HG02885 (cell line): Measurements from ENCODE around the gene PDE11A.

Source experiments
- ATAC-seq: cut with Tn5 transposase; IDR thresholded peaks from one replicate; pipeline ENCODE4 v1.9.1; 2021; ENCODE audit warnings: mild to moderate bottlenecking; ENCODE audit not compliant: unreplicated experiment, poor library complexity

PDE11A gene

DNA sequence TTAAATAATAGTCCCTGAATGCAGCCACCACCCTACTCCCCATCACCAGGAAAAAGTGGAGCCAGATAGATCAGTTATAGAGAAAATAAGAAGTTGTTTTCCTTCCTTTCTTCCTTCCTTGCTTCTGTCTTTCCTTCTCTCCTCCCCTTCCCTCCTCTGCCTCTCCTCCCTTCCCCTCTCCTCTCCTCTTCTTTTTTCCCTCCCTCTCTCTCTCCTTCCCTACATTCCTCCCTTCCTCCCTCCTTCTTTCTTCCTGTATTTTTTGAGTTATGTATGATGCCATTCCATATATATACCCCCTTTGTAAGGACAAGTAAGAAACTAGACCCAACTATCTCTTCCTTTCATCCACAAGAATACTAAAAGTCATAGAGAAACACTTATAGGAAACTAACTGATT, 414.3 kb downstream of the PDE11A start:
- ATAC-seq: no peak

DNA sequence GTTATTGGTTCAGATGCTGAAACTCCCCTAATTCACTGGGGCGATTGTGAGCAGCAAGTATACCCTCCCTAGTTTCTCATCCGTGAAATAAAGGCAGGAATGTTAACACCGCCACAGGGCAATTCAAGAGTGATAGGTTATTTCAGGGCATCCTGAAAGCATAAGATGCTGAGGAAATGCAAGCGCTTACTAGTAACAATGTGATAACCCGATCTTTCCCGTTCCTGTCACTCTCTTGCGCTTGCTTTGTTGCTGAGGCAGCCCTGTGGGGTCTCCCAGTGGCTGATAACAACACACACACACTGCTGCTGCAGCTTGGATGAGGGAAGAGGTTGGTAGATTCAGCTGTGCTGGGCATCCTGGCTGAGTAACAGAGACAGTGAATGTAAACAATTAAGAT, 420.7 kb downstream of the PDE11A start:
- ATAC-seq: no peak

DNA sequence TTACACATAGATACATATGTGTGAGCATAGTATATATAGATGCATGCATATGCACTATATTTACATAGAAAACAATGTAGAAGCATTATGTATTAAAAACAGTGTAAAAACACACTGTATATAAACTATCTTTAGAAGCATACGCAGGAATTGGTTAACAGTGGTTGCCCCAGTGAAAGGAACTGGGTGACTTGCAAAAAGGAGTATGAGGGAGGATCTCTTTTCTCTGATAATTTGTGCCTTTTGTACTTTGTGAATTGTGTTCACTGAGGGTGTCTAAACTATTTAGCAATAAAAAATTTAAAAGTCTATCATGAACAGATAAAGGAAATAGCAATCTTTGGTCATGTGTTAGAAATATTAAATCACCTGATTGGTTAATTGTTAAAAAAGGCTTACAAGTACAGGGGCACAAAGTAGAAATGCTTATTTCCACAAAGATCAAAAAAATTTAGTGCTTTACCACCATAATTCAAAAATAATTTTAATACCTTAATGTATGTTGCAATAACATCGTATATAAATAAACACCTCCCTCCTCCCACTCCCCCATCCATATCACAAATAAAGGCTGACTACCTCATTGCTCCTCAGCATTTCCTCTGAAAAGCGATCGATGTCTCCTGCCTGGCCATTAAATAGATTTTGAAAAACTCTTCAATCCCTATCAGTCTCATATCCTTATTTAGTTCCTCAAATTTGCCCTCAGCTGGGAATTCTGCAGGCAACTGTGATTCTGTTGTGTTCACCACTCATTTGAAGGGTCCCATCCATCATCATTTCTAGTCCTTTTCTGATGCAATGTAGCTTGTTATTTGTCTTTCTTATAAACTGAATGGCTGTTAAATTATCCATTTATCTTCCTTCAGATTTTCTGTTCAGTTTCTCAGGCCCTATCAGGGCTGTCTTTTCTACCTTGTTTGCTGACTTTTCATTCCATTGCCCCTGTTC, 422.7 kb downstream of the PDE11A start:
- no peak for ATAC-seq

DNA sequence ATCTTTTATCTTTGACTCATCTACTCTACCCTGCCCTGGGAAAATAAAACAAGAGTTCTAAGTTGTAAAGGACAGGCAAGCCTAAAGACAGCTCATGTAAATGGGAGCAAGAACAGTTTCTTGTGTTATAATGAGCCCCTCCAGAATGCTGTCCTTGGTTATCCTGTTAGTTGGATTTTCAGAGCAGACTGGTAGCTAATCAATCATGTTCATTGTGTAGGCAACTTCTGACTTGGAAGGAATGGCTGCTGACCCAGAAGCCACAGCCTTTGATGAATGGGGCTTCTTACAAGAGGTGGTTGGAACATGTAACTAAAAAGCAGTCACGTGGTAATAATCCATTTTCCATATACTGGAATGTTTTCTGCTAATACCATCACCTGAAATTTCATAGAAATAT, 425.8 kb downstream of the PDE11A start:
- ATAC-seq: no peak

DNA sequence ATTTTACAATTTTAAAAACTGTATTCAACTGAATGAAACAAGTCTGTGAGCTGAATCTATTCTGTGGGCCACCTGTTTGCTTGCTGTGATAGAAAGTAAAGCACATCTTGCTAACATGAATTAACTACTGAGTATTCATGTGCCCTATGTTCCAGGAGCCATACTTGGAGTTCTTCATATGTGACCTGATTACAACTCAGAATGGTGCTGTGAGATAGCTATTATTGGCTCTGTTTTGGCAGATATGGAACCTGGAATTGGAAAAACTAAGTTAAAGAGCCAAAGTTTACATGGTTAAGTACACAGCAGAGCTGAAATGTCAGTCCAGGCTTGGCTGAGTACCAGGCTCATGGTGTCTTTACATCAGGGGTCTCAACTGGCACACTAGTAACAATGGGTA, 426.3 kb downstream of the PDE11A start:
- no peak for ATAC-seq

DNA sequence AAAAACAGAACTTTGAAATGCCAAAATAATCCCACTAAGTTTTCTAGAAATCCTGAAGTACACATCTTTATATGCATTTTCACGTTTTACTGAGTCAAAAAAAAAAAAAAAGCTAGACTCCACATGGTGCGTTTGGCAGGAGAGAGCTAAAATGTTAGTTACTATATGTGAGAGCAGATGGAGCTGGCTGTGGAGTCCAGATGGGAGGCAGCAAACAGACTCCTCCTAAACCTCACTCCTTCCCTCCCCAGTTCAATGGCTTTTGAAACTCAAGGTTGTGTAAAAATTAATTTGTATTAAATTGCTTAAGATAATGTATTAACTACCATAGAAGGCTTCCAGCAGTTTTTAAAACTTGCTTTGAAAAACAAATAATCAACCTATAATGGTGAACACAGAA, 431.2 kb downstream of the PDE11A start:
- no peak for ATAC-seq

DNA sequence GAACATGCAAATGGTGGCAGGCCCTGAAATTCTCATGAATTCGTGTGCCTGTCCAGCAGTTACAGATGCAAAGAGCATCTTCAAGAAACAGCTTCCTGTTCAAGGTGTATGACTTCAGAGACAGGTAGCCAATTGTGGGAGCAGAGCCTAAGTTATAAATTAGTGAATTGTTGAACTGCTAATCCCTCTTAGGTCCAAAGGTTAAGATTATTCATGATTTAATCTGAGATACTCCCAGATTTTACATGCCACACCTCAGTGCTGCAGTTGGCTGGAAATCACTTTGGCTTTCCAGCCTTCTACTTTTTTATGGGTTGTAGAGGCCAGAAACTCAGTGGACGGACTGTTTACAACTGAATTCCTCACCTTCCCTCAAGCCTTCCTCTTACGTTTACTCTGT, 432.2 kb downstream of the PDE11A start:
- ATAC-seq: no peak

DNA sequence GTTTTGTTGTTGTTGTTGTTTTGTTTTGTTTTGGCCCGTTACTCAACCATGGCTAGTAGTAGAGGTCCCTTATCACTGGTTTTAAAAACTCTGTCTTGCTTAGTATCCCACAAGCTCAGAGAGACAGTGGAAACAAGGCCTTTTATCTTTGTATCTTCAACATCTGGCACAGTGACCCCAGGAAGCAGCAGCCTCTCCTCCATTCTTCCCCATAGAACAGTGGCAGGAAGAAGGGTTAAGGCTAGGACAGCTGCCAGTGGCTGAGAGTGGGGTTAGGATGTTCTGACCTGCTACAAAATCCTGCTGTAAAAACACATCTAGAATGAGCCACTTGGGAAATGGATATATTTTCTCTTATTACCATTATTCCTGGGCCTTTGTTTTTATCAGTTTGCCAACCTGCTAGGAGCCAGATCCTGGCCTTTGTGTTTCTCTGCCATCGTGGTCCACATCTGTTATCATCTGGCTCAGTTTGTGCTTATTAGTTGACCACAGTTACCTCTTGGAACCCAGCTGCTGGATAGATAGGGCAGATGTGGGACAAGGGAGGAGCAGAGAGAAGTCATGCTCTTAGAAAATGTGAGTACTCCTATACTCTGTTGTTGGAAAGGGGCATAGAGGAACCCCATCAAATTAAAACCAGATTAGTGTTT, 433.2 kb downstream of the PDE11A start:
- no peak for ATAC-seq

DNA sequence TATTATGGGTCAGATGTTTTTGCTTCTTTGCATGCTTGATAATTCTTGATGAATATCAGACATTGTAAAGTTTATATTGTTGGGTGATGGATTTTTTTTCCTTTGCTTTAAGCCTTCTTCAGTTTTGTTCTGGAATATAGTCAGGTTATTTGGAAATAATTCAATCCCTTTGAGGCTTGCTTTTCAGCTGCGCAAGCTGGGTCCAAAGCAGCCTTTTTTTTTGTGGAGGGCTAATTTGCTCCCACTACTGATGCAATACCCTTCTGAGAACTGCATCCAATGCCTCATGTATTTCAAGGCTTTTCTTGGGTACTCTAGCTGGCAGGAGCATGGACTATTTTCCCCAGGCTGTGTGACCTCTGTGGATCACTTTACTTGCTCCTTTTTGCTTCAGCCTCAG, 434.1 kb downstream of the PDE11A start:
- no peak for ATAC-seq

DNA sequence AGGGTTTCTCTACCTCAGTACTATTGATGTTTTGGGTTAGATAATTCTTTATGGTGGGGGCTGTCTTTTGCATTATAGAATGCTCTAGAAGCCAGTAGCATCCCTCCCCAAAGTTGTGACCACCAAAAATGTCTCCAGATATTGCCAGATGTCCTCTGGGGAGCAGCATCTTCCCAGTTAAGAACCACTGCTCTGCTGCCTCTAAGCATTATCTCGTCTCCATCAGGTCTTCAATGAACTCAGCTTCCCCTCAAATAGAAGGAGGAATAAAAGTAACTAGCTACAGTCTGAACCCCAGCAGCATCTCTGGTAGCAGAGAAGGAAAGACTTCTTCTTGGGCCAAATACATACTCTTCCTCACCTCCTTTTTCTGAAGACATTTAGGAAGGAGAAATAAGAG, 435.9 kb downstream of the PDE11A start:
- ATAC-seq: no peak

DNA sequence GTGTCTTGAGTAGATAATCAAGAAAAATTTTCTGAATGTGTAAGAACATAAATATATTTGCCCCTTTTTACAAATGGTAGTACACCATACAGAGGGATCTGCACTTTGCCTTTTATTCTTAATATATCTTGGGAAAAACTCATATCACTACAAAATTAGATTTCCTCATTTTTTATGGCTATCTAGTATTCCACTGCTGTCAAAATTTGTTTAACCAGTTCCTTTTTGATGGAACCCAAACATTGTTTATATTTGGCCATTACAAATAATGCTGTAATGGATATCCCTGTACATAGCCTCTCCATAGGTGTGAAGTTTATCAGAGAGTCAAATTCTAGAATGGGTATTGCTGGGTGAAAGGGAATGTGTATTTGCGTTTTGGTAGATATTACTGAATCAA, 436.9 kb downstream of the PDE11A start:
- no peak for ATAC-seq

DNA sequence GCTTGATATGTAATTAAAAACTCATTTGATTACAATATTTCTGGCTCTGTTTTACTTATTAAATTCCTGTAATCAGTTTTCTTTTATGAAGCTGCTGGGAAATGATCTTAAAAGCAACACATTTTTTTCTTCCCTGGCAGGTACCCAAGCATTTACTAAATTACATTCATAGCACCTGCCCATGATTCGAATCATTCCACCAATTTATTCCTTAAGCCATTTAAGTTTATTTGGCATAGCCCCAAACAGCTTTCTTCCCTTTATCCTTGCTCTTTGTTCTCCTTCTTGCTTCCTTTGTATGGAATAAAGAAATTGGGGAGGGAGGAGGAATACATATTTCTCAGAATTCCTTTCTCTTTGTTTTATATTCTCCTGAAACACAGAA, 438.7 kb downstream of the PDE11A start:
- ATAC-seq: no peak

DNA sequence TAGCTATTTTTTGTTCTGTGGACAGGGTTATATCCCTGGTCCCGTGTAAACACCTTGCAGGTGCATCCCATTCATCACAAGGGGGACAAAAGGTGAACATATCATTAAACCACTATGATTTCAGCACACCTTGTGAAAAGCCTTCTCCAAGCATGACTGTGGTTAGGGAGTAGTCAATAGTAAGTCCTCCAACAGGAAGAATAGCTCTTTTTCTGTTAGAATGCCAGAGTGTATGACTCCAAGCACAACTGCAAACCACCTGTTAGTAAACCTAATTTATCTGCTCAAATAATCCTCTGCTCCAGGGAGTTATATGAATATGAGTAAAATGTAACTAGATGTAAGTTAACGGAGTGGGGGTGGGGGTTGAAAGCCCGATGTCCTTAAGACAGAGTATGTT, 439.5 kb downstream of the PDE11A start:
- no peak for ATAC-seq

DNA sequence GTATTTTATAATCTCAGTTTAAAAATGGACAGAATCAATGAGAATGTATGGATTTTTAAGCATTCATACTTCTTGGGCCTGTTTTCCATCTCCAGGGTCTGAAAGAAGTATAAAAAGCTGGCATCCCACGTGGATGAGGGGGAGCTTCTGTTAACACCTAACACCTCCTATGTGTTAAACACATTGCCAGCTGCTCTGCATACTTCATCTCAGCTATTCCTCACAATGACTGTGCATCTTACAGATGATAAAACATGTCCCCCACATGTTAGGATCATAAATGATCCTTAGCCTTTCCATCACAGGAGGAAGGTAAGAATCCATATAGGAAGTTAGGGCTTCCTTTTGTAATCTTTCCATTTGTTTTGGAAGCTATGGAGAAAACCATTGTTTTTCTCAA, 440.9 kb downstream of the PDE11A start:
- no peak for ATAC-seq

DNA sequence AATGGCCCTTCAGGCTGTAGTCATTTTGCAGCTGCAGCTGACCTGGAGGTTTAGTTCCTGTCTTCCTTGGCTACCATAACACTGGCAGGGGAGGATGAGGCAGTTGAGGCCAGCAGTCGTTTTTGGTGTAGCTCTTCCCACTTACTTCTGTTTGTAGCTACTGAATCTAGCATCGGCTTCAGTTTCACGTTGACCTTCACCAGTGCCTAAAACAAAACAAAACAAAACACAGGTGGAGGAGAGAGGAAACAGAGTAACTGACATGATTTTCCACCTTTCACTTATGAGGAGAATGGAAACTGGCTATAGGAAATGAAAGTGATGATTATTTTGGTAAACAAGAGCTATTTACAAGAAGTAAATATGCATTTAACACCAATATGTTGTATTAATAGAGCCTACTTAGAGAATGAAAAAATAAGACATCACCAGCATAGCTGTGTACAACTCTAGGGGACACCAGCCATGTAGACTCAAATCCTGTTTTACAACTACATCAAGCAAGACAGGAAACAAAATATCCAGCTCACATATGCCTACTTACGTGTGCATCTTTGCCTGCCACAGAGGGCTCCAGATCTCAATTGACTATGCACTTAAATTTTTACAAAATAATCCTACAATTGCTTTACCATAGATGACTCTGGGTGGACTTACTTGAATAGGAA, 443.1 kb downstream of the PDE11A start:
- peak; percentile 79 for ATAC-seq

DNA sequence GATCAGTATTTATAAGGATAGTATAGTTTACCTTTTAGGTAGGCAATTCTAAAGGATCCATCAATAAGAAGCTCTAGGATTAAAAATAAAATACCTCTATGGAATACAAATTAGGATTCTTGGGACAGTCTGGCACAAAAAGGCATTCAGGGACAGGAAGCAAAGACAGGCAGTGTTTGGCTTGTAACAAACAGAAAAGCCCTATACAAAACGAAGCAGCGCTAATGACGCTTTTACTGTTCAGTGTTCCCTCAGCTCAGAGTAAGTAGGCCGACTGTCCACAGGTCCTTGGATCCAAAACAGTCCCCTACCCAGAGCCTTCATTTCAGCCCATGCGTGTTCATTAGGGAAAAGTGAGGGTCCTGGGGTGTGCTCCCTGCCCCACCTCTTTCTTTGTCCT, 443.7 kb downstream of the PDE11A start:
- ATAC-seq: no peak

DNA sequence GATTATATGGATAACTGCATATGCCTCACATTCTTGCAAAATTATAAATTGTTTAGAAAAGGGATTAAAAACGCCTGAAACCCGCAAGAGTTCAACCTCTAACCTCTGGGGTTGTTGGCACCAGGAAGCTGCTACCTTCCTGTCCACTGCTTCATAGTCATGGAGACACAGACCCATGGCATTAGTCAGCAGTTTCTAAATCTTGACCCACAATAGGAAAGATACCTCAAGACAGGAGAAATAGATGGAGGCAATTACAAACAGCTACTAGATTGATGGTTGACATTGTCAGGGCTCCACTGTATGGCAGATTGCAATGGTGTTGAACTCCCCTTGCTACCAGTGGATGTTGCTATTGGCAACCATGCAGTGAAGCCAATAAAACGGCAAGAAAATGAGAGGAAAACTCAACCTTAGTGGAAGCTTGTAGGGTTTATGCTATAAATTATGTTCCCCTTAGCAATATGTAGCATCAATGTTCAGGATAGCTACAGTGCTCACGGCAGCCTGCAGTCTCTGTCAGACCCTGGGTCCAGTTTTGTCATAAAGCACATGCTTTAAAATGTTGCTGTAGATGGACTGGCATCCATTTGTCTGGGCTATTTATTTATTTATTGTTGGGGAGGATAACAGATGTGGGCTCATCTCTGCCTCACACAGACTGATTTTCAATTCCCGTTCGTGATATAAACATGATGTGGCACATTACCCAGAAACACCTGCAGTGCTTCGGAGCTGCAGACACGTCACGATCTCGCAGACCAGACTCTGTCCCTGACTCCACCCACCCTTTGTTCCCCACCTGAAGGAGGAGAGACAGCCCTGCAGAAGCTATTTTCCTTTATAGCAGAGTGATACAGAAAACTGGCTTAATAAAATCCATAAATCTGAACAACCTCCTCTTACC, 446.6 kb downstream of the PDE11A start:
- no peak for ATAC-seq

DNA sequence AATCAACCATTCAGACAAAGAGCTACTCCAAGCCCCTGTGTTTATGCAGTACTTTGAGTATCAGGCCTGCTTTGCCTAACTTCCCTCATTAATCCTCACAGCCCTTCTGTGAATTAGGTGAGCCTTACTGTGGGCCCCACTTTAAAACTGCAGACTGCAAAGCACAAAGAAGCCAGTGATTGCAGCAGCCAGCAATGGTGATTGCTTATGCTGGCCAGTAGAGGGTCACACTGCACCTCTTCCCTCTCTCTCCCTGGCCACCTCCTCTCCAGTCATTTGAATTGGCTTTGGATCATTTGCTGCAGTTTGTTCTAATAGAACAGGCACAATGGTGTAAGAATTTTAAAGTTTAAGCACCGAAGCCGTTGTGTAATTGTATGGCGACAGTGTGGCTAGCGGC, 450.1 kb downstream of the PDE11A start:
- no peak for ATAC-seq

DNA sequence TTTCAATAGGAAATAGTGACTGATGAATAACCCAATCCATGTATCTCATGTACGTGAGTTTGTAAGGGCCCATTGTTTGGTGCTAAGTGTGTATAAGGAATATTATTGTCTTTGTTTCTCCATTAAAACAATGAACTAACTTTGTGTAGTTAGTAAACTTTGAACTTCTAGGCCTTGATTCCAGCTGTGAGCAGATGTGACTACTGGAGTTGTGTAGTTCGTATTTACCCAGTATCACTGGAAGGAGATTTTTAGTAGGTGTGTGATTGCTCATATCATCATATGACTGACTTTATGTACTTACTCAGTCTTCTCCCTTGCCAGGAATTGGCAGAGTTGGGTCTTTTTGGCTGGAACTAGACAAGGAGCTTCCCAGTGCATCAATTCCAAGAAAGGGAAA, 452.6 kb downstream of the PDE11A start:
- ATAC-seq: no peak

DNA sequence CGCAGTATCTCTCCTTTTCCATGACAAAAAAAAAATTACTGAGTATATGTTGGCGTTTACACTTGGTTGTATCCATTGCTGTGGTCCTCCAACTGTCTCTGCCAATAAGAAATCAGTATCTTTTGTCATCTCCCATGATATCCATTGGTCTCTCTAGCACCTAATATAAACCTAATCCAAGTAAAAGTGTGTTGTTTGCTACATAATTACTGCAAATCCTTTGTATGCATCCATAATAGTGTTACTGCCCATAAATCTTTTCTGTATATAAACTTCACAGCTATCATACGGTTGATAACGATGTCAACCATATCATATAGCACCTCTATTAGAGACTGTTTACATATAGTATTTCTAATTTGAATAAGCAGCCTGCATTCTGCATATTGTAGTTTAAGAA, 453.1 kb downstream of the PDE11A start:
- ATAC-seq: no peak
